MM.1S (cell line): ENCODE data around the gene PROSER3.

Source experiments
- CTCF ChIP-seq: fragments of 300-600 bp; sonication (generic); IDR thresholded peaks from 2 replicates; pipeline ENCODE4 v1.5.1; 2016; ENCODE audit warnings: antibody characterized with exemption, low read length, mixed read lengths
- EZH2 ChIP-seq: fragments of 300-600 bp; sonication (generic); optimal IDR thresholded peaks from 2 replicates; pipeline ENCODE3; 2017; ENCODE audit warnings: low read depth, mild to moderate bottlenecking, antibody characterized with exemption, low read length, mixed read lengths

GRCh38 chr19:35717665-35718344, 40.2 kb upstream of the PROSER3 start, which contains the start of gene KMT2B:
- TF ChIP-seq CTCF (no peak), EZH2 (no peak)
